RPMI7951 (cell line): Measurements from ENCODE around the gene CSAD. TPM values are rescaled to one million over a fixed set of nuclear protein-coding genes. Genes with fewer than 3 reads are reported as not detected.
"Not testable (repeated sequence)": the region's sequence is repeated elsewhere in the genome, so short reads cannot be mapped to it uniquely, and the experiment has no call there.

Source experiments
- DNase-seq: peaks from one replicate; pipeline ENCODE4 v3.0.0-alpha.2; 2012; ENCODE audit warnings: low read depth
- total RNA-seq: library from RNA; depleted of rRNA; stranded (reverse); fragments of >200 nt; shearing (Covaris generic); gene quantifications from 2 replicates; pipeline ENCODE4 v1.2.3, GENCODE V29; 2014

The CSAD gene
- total RNA-seq, 1 experiment from 2014 or later, result 1.8 TPM

DNA sequence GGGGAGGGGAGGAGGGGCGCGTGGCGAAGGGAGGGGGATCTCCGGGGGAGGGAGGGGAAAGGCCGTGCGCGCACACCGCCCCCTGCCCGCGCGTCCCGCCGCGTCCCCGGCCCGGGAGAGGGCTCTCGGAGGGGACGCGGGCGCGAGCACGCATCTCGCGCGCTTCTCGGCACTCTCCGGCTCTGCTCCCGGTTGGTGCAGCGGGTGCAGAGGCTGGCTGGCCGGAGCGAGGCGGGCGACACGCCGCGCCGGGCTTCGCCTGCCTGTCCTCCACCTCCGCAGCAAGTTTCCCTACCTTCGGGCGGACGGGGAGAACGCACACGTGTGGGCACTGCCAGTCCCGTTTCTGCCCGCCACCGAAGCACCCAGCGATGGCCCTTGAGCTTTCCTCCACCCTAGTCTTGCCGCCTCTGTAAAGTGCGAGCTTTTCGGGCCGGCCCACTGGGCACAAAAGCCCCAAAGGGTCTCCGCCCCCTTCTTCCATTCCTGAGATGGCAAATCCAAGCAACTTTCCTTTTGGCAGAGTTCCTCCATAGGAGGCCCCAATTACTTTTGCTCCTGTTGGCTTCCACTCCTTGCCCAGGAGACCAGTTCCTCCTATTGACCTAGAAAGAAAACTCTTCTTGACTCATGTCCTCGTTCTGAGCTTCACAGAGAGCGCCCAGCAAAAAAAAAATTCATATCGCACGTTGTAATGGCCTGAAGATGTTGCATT, 363 bp upstream of the CSAD start:
- peak; percentile 76 for DNase-seq

GRCh38 chr12:53179687-53180219, 972 bp downstream of the CSAD start:
- DNase-seq, result no peak

DNA sequence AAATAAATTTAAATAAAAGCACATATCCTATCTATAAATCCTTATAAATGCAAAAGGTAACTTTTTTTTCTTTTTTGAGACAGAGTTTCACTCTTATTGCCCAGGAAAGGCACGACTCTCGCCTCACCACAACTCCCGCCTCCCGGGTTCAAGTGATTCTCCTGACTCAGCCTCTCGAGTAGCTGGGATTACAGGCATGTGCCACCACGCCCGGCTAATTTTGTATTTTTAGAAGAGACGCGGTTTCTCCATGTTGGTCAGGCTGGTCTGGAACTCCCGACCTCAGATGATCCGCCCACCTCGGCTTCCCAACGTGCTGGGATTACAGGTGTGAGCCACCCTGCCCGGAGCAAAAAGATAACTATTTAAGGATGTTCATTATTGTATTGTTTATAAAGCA, 1.9 kb downstream of the CSAD start:
- not testable (repeated sequence) for DNase-seq

DNA sequence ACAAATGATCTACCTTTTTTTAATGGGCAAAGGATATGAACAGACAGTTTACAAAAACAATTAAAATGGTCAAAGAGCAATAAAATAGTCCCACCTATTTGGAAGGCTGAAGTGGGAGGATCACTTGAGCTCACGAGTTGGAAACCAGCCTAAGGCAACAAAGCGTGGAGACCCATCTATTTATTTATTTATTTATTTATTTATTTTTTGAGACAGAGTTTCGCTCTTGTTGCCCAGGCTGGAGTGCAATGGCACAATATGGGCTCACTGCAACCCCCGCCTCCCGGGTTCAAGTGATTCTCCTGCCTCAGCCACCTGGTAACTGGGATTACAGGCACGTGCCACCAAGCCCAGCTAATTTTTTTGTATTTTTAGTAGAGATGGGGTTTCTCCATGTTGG, 3.3 kb downstream of the CSAD start:
- DNase-seq, result not testable (repeated sequence)

- DNase-seq, result no peak
These were observed 4.0 kb downstream of the CSAD start for GRCh38 chr12:53176750-53177149.

- DNase-seq, result peak; percentile 44
These were observed 5.7 kb downstream of the CSAD start for GRCh38 chr12:53174881-53175491.

DNA sequence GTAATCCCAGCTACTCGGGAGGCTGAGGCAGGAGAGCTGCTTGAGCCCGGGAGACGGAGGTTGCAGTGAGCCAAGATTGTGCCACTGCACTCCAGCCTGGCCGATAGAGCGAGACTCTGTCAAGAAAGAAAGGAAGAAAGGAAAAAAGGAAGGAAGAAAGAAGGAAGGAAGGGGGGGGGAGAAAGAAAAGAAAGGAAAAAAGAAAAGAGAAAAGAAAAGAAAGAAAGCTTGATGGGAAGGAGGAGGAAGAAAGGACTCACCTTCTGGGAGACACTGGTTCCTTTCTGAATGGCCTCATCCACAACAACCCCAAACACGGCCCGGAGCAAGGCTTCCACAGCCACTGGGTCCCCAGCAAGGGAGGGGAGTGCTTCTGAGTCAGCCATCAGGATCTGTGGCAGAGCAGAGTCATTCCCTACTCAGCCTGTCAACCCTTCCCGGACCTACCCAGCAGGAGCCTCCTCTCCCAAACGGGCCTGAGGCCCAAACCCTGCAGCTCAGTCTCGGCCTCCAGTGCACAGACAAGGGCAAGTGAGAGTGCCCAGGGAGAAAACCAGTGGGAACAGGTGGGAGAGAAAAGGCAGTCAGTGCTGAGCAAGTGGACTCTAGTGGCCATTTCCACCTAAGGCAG, 7.5 kb downstream of the CSAD start:
- DNase-seq, result peak; percentile 58

DNA sequence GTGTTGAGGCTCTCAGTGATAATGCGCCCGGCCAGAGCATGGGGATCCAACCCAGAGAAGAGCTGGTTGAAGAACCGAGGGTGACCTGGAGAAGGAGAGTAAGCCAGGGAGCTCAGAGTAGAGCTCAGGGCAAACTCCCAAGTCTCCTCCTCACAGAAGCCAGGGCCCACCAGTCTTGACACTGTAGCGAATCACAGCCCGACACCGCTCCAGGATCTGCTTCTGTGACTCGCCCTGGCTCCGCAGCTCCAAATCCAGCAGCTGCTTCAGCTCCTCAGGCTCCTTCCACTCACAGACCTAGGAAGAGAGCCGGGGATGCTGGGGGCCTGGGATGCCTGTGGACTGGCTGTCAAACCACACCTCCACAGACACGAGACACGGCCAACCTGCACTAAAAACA, 8.4 kb downstream of the CSAD start:
- peak; percentile 28 for DNase-seq

DNA sequence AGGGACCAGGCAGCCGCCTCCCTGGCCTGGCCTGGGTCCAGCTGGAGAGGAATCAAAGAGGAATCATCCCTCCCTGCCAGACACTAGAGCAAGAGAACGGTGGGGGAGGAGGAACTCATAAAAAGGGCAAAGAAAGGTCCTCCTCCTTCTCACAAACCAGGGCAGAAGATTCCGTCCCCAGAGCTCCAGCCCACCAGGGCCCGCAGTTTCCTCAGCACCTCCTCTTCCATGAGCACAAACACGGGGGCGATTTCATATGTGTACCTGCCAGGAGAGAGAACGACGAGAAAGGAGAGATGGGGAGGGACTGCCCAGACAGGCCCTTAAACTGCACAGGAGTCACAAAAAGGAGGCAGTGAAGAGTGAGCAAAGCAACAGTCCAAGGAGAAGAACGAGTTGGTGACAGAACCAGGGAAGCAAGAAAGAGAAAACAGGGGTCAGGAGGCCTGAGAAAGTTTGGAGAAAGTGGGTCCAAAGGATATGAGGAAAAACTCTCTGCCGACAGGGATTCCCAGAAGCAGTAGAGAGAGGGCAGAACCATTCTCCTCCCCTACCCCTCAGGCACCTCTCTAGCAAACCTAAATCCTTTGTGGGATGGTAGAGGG, 8.9 kb downstream of the CSAD start:
- peak; percentile 39 for DNase-seq

- no peak for DNase-seq
These were observed 9.6 kb downstream of the CSAD start for GRCh38 chr12:53170876-53171724.

DNA sequence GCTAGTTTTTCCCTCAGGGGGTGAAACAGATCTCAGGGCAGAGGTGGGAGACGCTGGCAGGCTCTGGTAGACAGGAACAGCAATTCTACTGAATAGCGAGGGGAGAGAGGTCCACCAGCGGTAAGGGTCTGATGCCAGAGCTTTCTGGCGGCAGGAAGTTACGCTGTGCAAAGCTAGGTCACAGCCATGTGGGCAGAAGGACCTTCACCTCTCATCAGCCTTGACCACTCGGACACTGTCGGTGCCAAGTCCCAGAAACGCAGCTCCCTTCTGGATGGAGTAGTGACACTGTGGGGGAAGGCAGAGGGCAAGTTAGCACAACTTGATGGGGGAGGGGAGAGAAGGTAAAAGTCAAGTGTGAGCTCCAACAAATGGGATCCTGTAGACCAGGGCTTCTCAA, 10.5 kb downstream of the CSAD start:
- DNase-seq, result no peak

DNA sequence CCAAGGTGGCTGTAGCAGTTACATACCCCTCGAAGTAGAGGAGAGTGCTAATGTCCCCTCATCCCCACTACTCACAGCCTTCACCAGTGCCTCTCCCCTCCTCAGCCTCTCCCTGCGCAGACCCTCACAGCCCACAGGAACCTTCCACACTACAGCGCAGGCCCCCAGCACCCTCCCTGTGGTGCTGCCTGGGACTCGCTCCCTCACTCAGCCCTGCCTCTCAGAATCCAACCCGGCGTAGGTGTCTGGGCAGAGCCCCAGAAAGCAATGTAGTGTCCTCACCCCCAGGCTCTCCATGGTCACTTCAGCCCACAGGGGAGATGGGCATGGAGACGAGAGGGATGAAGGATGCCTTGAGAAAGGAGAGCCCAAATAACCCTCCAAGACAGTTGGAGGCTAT, 11.1 kb downstream of the CSAD start:
- DNase-seq, result no peak

- DNase-seq, result no peak
These were observed 13.9 kb downstream of the CSAD start for GRCh38 chr12:53166837-53167236.

GRCh38 chr12:53163008-53163407, 17.7 kb downstream of the CSAD start:
- not testable (repeated sequence) for DNase-seq

- no peak for DNase-seq
These were observed 19.4 kb downstream of the CSAD start for GRCh38 chr12:53161119-53161911.

- DNase-seq, result no peak
These were observed 20.1 kb downstream of the CSAD start for GRCh38 chr12:53160673-53161072.

DNA sequence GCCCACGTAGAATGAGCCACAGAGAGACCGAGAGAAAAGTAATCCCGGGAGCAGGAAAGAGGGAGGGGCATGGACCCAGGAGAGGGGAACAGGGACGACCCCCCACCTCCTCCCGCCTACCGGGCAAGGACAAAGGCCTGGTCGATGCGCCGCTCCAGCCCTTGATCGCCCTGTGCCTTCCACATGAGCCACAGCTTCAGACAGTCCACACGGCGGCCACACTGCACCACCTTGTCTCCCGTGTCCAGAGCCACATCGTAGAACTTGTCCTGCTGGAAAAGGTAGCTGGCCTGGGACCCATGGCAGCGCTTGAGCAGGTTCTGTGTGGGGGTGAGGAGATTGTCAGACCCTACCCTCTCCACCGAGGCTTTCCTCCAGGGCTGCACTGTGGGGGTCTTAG, 20.7 kb downstream of the CSAD start:
- no peak for DNase-seq

DNA sequence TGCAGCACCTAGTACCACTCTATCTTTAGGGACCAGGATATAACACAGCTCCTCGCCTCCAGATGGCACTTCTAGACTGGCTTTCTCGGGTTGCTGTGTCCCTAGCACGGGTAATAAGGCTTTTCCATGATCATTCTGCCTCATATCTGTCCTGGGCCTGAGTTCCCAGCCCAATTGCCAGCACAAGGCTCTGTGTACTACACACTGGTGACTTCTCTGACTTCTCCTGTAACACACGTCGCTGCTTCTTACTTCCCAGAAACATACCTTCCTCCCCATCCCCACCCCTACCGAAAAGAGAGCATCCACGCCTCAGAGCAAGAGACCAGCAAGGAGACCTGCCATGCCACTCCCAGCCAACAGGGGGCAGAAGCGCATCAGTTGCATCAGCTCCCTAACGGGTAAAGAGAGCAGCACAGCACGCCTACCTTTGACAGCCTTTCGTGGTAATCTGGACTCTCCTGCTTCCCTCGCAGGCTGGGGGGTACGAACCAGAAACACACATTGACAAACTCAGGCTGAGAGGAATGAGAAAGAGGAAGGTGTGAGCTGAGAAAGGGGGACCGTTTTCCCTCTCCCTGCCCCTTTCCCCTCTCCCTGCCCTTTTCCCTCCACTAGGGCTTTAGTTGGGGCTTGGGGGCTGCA, 21.4 kb downstream of the CSAD start:
- peak; percentile 61 for DNase-seq

GRCh38 chr12:53152390-53152789, 28.3 kb downstream of the CSAD start:
- no peak for DNase-seq

DNA sequence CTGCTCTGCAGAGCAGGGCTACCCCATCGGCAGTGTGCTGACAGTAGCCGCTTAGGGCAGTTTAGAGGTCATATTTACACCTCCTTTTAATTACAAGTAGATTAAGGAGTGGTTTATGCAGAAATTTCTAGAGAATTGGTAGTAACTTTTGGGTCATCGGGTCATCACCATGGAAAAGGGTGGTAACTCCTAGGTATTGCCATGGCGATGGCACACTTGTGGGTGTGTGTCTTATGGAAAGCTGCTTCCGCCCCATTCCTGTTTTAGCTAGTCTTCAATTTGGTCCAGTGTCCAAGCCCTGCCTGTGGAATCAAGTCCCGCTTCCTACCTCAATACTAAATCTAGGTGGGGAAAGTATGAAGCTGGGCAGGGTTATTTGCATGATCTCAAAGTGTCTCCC, 29.7 kb downstream of the CSAD start:
- DNase-seq, result no peak
